ENCODE results near the gene DNAJC21.

DNA sequence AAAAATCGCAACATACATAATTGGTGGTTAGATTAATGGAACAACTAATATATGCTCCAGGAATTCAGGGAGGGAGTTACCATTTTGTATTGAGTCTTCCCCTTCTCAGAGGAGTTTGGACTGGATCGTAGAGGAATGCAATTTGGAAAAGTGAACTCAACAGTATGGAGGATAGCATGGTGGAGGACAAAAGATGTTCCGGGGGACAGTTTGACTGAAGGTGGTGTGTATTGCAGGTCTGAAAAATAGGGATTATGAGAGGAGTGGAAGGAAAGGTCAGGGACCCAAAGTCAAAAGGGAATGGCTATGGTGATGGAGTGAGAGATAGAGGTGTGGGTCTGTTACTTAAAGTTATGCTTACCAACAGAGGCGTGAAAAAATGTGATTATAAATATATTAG lies 1.5 kb downstream of the DNAJC21 start:
- TF ChIP-seq, protein P1, sequence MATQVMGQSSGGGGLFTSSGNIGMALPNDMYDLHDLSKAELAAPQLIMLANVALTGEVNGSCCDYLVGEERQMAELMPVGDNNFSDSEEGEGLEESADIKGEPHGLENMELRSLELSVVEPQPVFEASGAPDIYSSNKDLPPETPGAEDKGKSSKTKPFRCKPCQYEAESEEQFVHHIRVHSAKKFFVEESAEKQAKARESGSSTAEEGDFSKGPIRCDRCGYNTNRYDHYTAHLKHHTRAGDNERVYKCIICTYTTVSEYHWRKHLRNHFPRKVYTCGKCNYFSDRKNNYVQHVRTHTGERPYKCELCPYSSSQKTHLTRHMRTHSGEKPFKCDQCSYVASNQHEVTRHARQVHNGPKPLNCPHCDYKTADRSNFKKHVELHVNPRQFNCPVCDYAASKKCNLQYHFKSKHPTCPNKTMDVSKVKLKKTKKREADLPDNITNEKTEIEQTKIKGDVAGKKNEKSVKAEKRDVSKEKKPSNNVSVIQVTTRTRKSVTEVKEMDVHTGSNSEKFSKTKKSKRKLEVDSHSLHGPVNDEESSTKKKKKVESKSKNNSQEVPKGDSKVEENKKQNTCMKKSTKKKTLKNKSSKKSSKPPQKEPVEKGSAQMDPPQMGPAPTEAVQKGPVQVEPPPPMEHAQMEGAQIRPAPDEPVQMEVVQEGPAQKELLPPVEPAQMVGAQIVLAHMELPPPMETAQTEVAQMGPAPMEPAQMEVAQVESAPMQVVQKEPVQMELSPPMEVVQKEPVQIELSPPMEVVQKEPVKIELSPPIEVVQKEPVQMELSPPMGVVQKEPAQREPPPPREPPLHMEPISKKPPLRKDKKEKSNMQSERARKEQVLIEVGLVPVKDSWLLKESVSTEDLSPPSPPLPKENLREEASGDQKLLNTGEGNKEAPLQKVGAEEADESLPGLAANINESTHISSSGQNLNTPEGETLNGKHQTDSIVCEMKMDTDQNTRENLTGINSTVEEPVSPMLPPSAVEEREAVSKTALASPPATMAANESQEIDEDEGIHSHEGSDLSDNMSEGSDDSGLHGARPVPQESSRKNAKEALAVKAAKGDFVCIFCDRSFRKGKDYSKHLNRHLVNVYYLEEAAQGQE (IDR thresholded peaks at IDR 0.05; ENCODE audit: insufficient read depth in 1 of 2, low read depth in 2 of 2, low read length in 2 of 2), result no peak
- TF ChIP-seq POLR2AphosphoS5 (IDR thresholded peaks at IDR 0.05; ENCODE audit: low read depth, low read length) (no peak), TAF1 (IDR thresholded peaks at IDR 0.05; ENCODE audit: borderline replicate concordance, insufficient read depth, low read length) (no peak)
